Measurements from ENCODE around the gene IRF1.

The IRF1 gene

DNA sequence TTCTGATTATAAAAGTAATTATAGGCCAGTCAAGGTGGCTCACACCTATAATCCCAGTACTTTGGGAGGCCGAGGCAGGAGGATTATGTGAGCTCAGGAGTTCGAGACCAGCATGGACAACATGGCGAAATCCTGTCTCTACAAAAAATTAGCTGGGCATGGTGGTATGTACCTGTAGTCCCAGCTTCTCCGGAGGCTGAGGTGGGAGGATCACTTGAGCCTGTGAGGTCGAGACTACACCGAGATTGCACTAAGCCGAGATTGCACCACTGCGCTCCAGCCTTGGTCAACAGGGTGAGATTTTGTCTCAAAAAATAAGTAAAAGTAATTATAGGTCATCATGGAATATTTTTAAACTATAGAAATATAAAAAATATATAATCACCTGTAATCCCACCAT, 18.1 kb downstream of the IRF1 start:
- no peak for DNase-seq (ENCODE audit: low read depth)
- no peak overlapping the region for H3K4me3 ChIP-seq (ENCODE audit: low read length)
- TF ChIP-seq, protein P1, sequence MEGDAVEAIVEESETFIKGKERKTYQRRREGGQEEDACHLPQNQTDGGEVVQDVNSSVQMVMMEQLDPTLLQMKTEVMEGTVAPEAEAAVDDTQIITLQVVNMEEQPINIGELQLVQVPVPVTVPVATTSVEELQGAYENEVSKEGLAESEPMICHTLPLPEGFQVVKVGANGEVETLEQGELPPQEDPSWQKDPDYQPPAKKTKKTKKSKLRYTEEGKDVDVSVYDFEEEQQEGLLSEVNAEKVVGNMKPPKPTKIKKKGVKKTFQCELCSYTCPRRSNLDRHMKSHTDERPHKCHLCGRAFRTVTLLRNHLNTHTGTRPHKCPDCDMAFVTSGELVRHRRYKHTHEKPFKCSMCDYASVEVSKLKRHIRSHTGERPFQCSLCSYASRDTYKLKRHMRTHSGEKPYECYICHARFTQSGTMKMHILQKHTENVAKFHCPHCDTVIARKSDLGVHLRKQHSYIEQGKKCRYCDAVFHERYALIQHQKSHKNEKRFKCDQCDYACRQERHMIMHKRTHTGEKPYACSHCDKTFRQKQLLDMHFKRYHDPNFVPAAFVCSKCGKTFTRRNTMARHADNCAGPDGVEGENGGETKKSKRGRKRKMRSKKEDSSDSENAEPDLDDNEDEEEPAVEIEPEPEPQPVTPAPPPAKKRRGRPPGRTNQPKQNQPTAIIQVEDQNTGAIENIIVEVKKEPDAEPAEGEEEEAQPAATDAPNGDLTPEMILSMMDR (conservative IDR thresholded peaks at IDR 0.05; ENCODE audit: low read depth, low read length) = no peak

DNA sequence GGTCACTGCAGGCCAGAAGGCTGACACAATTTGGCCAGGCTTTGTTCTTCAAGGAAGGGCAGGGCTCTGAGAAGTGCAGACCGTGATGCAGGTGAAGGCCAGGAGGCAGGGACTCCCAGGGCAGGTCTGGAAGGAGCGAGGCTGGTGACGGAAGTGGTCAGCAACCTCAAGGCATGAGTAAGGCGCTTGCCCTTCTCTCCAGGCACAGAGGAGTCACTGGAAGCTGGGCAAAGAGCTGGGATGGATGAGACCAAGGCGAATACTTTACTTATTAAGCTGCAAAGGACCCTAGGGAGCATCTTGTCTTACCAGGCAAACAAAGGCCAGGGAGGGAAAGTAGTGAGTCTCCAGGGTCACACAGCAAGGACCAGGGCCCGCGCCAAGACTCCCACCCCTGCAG, 18.6 kb downstream of the IRF1 start:
- TF ChIP-seq, protein P1 (conservative IDR thresholded peaks at IDR 0.05; ENCODE audit: low read depth, low read length) = no peak
- no peak overlapping the region for H3K4me3 ChIP-seq (ENCODE audit: low read length)
- DNase-seq (ENCODE audit: low read depth) = no peak

DNA sequence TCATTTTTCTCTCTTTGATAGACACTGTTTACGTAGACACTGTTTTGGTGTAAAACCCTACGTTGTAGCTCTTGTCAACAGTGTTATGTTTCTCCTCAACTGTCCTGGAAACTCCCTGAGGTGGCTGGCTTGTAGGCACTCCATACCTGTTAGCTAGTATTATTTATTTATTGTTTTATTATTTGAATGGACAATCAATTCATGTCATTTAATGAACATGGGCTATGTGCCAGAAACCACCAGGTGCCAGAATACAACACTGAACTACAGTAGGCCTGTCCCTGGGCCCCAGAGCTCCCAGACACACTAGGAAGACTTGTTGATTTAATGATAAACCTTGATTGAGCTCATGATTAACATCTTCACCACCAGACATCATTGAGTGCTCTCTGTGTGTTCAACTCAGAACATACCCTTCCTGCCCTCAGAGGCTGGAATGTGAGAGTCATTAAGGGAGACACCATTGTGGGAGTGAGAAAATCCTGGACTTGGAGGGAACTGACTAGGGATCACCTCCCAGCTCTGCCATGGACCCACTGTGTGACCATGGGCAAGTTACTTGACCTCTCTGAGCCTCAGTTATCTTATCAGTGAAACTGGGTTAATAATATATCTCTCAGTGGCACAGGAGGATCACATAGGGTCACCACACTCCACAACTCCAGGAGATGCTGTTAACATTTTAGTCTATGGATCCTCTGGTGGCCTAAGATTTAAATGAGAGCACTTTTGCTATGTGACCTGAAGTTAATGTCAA, 19.2 kb downstream of the IRF1 start:
- DNase-seq (ENCODE audit: low read depth) = no peak
- H3K4me3 ChIP-seq (ENCODE audit: low read length) = no peak overlapping the region
- TF ChIP-seq, protein P1 (conservative IDR thresholded peaks at IDR 0.05; ENCODE audit: low read depth, low read length) = no peak

- no peak overlapping the region for H3K4me3 ChIP-seq (ENCODE audit: low read length)
- no peak for DNase-seq (ENCODE audit: low read depth)
- TF ChIP-seq, protein P1 (conservative IDR thresholded peaks at IDR 0.05; ENCODE audit: low read depth, low read length) = no peak
Measured at GRCh38 chr5:132470596-132470995, 20.0 kb downstream of the IRF1 start.

DNA sequence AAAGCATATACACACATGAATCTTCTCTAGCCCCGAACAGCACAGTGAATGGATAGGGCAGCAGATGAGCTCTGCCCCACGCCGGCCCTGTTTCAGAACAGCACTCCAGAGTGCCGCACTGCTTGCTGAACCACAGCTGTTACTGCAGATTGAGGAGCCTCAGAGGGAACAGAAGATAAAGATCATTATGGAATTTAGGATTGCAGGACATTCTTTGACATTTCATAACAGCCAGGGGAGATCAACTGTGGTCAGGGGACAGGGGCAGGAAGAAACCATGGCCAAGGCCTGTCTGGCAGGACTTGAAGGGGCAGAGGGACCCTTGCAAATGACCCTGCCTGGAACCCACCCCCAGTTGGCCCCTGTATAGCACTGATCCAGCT, 20.6 kb downstream of the IRF1 start:
- DNase-seq (ENCODE audit: low read depth) = no peak
- TF ChIP-seq, protein P1 (conservative IDR thresholded peaks at IDR 0.05; ENCODE audit: low read depth, low read length) = no peak
- H3K4me3 ChIP-seq (ENCODE audit: low read length) = no peak overlapping the region

DNA sequence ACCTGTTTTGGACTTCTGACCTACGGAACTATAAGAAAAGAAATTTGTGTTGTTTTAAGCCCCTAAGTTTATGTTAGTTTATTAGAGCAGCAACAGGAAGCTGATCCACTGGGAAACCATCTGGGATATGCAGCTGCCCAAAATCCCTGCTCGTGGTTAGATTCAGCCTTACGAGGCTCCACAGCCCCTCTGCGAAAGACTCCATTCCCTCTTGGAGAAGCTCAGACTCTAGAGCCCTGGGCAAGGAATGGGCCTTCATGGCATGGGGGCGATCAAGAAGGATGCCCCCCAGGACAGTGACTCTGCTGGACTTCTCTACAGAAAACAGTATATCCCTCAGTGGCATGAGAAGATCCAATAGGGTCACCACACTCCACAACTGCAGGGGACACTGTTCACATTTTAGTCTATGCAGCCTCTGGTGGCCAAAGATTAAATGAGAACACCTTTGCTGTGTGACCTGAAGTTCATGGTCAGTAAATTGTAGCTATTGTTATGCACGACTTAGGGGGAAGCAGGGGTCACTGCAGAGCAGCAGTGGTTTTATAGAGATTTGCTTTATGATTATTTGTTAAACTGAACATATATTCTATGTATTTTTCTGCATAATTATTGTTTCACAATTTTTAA, 21.1 kb downstream of the IRF1 start:
- TF ChIP-seq, protein P1 (conservative IDR thresholded peaks at IDR 0.05; ENCODE audit: low read depth, low read length) = no peak
- DNase-seq (ENCODE audit: low read depth) = no peak
- no peak overlapping the region for H3K4me3 ChIP-seq (ENCODE audit: low read length)

Measured in retinal pigment epithelial cell (primary cell).